IMR-90 (cell line): ENCODE measurements around the gene RIMBP2. TPM values are rescaled to one million over a fixed set of nuclear protein-coding genes. Genes with fewer than 3 reads are reported as not detected.

Source experiments
- ATAC-seq: fragments of 200-7000 bp; cut with Tn5 transposase; 2 replicates; pipeline ENCODE4 v1.9.1; 2020; ENCODE audit warnings: low read depth, mild to moderate bottlenecking, moderate library complexity
- BruUV-seq: library from RNA; stranded (reverse); fragments of 400-500 nt; replicated peaks from 2 replicates; lab custom pipeline; 2021; lab: Mats Ljungman, UMichigan
- CTCF ChIA-PET: fragments of 300-600 bp; formaldehyde crosslinking; extraction: SDS; loops from one replicate; lab custom pipeline; 2021; ENCODE audit warnings: antibody characterized with exemption; lab: Yijun Ruan, JAX
- POLR2A ChIA-PET: fragments of 300-600 bp; sonication (Branson Sonifier 250); formaldehyde crosslinking; loops from one replicate; lab custom pipeline; 2022; ENCODE audit warnings: antibody characterized with exemption; ENCODE audit not compliant: unreplicated experiment; lab: Charles Lee
- DNase-seq: peaks from one replicate; pipeline ENCODE4 v3.0.0; 2013
- H2AFZ ChIP-seq: replicated peaks from 2 replicates; pipeline ENCODE3; 2013; ENCODE audit warnings: low read length, mild to moderate bottlenecking; ENCODE audit not compliant: poor library complexity
- H2AK5ac ChIP-seq: 2 replicates; pipeline ENCODE4 v1.6.1; 2013; ENCODE audit warnings: low read depth, low read length, inconsistent platforms
- H2AK9ac ChIP-seq: replicated peaks from 2 replicates; pipeline ENCODE3; 2013; ENCODE audit warnings: mild to moderate bottlenecking, low read depth, low read length, moderate library complexity; ENCODE audit not compliant: poor library complexity
- H2BK120ac ChIP-seq: 2 replicates; pipeline ENCODE4 v1.6.1; 2013; ENCODE audit warnings: low read depth, low read length, inconsistent platforms
- H2BK15ac ChIP-seq: 3 replicates; pipeline ENCODE4 v1.6.1; 2013; ENCODE audit warnings: low read depth, low read length, inconsistent platforms
- H2BK20ac ChIP-seq: 2 replicates; pipeline ENCODE4 v1.6.1; 2013; ENCODE audit warnings: low read depth, mild to moderate bottlenecking, inconsistent platforms, low read length, moderate library complexity
- H2BK5ac ChIP-seq: 2 replicates; pipeline ENCODE4 v1.6.1; 2013; ENCODE audit warnings: mild to moderate bottlenecking, low read depth, low read length, inconsistent platforms; ENCODE audit not compliant: poor library complexity, severe bottlenecking
- H3K14ac ChIP-seq: replicated peaks from 2 replicates; pipeline ENCODE4 v1.6.1; 2013; ENCODE audit warnings: low read depth, low read length, inconsistent platforms
- H3K18ac ChIP-seq: 2 replicates; pipeline ENCODE4 v1.6.1; 2013; ENCODE audit warnings: low read depth, low read length, control low read depth
- H3K23ac ChIP-seq: 2 replicates; pipeline ENCODE4 v1.6.1; 2013; ENCODE audit warnings: low read depth, low read length, inconsistent platforms
- H3K27ac ChIP-seq: 2 replicates; pipeline ENCODE4 v1.5.1; 2013; ENCODE audit warnings: mild to moderate bottlenecking, control low read depth, low read length; ENCODE audit not compliant: insufficient read depth
- H3K27me3 ChIP-seq: 2 replicates; pipeline ENCODE4 v1.6.1; 2013; ENCODE audit warnings: low read length; ENCODE audit not compliant: control insufficient read depth, insufficient read depth
- H3K36me3 ChIP-seq: 2 replicates; pipeline ENCODE4 v1.6.1; 2013; ENCODE audit warnings: low read length, mixed read lengths; ENCODE audit not compliant: control insufficient read depth, insufficient read depth
- H3K4ac ChIP-seq: 2 replicates; pipeline ENCODE4 v1.6.1; 2013; ENCODE audit warnings: low read depth, low read length, inconsistent platforms
- H3K4me1 ChIP-seq: 2 replicates; pipeline ENCODE4 v1.6.1; 2013; ENCODE audit warnings: low read length, mixed read lengths; ENCODE audit not compliant: control insufficient read depth, insufficient read depth
- H3K4me2 ChIP-seq: 2 replicates; pipeline ENCODE4 v1.6.1; 2013; ENCODE audit warnings: low read depth, mild to moderate bottlenecking, control low read depth, low read length, moderate library complexity
- H3K4me3 ChIP-seq: 2 replicates; pipeline ENCODE4 v1.5.1; 2013; ENCODE audit warnings: low read depth, mild to moderate bottlenecking, control low read depth, low read length, moderate library complexity; ENCODE audit not compliant: insufficient read depth
- H3K56ac ChIP-seq: 2 replicates; pipeline ENCODE4 v1.6.1; 2013; ENCODE audit warnings: low read length, inconsistent platforms; ENCODE audit not compliant: insufficient read depth; ENCODE audit errors: extremely low read depth
- H3K79me1 ChIP-seq, 2 experiments: 2 replicates each; pipeline ENCODE4 v1.6.1; 2013; ENCODE audit warnings: low read length in 2 of 2, inconsistent platforms in 1 of 2, low read depth in 1 of 2
- H3K9ac ChIP-seq: 2 replicates; pipeline ENCODE4 v1.6.1; 2013; ENCODE audit warnings: low read depth, low read length, control low read depth
- H3K9me1 ChIP-seq: 2 replicates; pipeline ENCODE4 v1.6.1; 2013; ENCODE audit warnings: low read length, inconsistent platforms; ENCODE audit not compliant: insufficient read depth
- H3K9me3 ChIP-seq: 2 replicates; pipeline ENCODE4 v1.6.1; 2013; ENCODE audit warnings: low read length; ENCODE audit not compliant: control insufficient read depth, insufficient read depth
- H4K20me1 ChIP-seq: 2 replicates; pipeline ENCODE4 v1.6.1; 2013; ENCODE audit warnings: low read length, inconsistent platforms; ENCODE audit not compliant: insufficient read depth
- H4K5ac ChIP-seq: 2 replicates; pipeline ENCODE4 v1.6.1; 2013; ENCODE audit warnings: mild to moderate bottlenecking, low read depth, low read length, control low read depth
- H4K8ac ChIP-seq, 2 experiments: 2 replicates each; pipeline ENCODE4 v1.6.1; 2013; ENCODE audit warnings: low read depth in 2 of 2, low read length in 2 of 2, control low read depth in 1 of 2, inconsistent platforms in 1 of 2
- H4K91ac ChIP-seq: 2 replicates; pipeline ENCODE4 v1.6.1; 2013; ENCODE audit warnings: low read depth, low read length, inconsistent platforms; ENCODE audit not compliant: insufficient read depth
- BHLHE40 ChIP-seq: fragments of 150-350 bp; IDR thresholded peaks from 2 replicates; pipeline ENCODE4 v1.6.1; 2016; ENCODE audit warnings: mild to moderate bottlenecking, low read depth, low read length
- CHD1 ChIP-seq: IDR thresholded peaks from 2 replicates; pipeline ENCODE4 v1.6.1; 2012; ENCODE audit warnings: low read depth, low read length, improper control_type of control experiment
- CTCF ChIP-seq: conservative IDR thresholded peaks from 2 replicates; pipeline ENCODE4 v1.5.1; 2012; ENCODE audit warnings: mild to moderate bottlenecking, low read depth, low read length, improper control_type of control experiment
- ELK1 ChIP-seq: fragments of 150-350 bp; IDR thresholded peaks from 2 replicates; pipeline ENCODE4 v1.6.1; 2016; ENCODE audit warnings: low read depth, mild to moderate bottlenecking, low read length, moderate library complexity, borderline replicate concordance
- FOS ChIP-seq: fragments of 150-350 bp; IDR thresholded peaks from 2 replicates; pipeline ENCODE4 v1.6.1; 2016; ENCODE audit warnings: low read depth, low read length
- MAFK ChIP-seq: IDR thresholded peaks from 2 replicates; pipeline ENCODE4 v1.6.1; 2012; ENCODE audit warnings: low read depth, low read length, improper control_type of control experiment
- MAZ ChIP-seq: IDR thresholded peaks from 2 replicates; pipeline ENCODE4 v1.6.1; 2012; ENCODE audit warnings: low read depth, mild to moderate bottlenecking, low read length, improper control_type of control experiment, moderate library complexity, borderline replicate concordance
- MXI1 ChIP-seq: IDR thresholded peaks from 2 replicates; pipeline ENCODE4 v1.6.1; 2012; ENCODE audit warnings: low read depth, mild to moderate bottlenecking, low read length, moderate library complexity, borderline replicate concordance
- NFE2L2 ChIP-seq: fragments of 150-350 bp; IDR thresholded peaks from 2 replicates; pipeline ENCODE4 v1.6.1; 2016; ENCODE audit warnings: low read depth, mild to moderate bottlenecking, low read length
- RAD21 ChIP-seq: IDR thresholded peaks from 2 replicates; pipeline ENCODE4 v1.6.1; 2012; ENCODE audit warnings: low read length, improper control_type of control experiment
- RCOR1 ChIP-seq: IDR thresholded peaks from 2 replicates; pipeline ENCODE4 v1.6.1; 2012; ENCODE audit warnings: mild to moderate bottlenecking, low read length, improper control_type of control experiment; ENCODE audit not compliant: insufficient replicate concordance
- RFX5 ChIP-seq: IDR thresholded peaks from 2 replicates; pipeline ENCODE4 v1.8.0; 2012; ENCODE audit warnings: low read depth, mild to moderate bottlenecking, low read length, moderate library complexity
- SMC3 ChIP-seq: fragments of 150-350 bp; IDR thresholded peaks from 2 replicates; pipeline ENCODE4 v1.6.1; 2016; ENCODE audit warnings: low read depth, mild to moderate bottlenecking, antibody characterized with exemption, low read length, moderate library complexity
- WGBS, 2 experiments: methylation state at CpG; one replicate each; pipeline versions ENCODE4 v1.1.5 to v1.1.7; 2013; ENCODE audit warnings: missing lambda C conversion rate in 2 of 2; ENCODE audit not compliant: insufficient read length in 1 of 2; ENCODE audit errors: extremely low coverage in 2 of 2; 5-methylcytosine and 5-hydroxymethylcytosine counted together
- dilution Hi-C: fragments of 300-500 bp; cut with HindIII; formaldehyde crosslinking; loops from one replicate; pipeline ENCODE4 v1.14.3; 2018; ENCODE audit warnings: low sequenced_read_pairs; ENCODE audit not compliant: unreplicated experiment
- in situ Hi-C: fragments of 300-500 bp; cut with MboI; formaldehyde crosslinking; loops from 3 replicates; pipeline ENCODE4 v1.14.3; 2019; ENCODE audit warnings: low sequenced_read_pairs, inconsistent platforms, mixed read lengths
- intact Hi-C: fragments of 100-400 bp; cut with micrococcal nuclease; formaldehyde crosslinking; loops from 2 replicates; pipeline ENCODE4 v1.10.0; 2022
- polyA plus RNA-seq, 3 experiments: library from polyadenylated mRNA; depleted of rRNA; stranded (reverse); fragments of >200 nt; gene quantifications; 2 replicates each; pipeline ENCODE4 v1.2.3, GENCODE V29; 2012; ENCODE audit warnings: low replicate concordance in 1 of 3
- total RNA-seq: library from RNA; depleted of rRNA; stranded (reverse); fragments of >200 nt; gene quantifications from 2 replicates; pipeline ENCODE4 v1.2.3, GENCODE V29; 2012

The RIMBP2 gene
- total and polyA plus RNA-seq, 2 of the 4 experiments (the other 2 are of a cell fraction) = not detected

GRCh38 chr12:130437555-130438242 is 278.4 kb downstream of the RIMBP2 start:
- Histone ChIP-seq H3K9me3 (peaks cover 52% of the 10 kb centered on the region), H4K91ac (no peak overlapping the region), H4K5ac (no peak overlapping the region), H3K79me1 (no peaks in the 10 kb centered on the region), H3K18ac (no peak overlapping the region), H3K14ac (no peak overlapping the region), H3K4me1 (no peaks in the 10 kb centered on the region), H3K27ac (no peak overlapping the region), H3K36me3 (no peaks in the 10 kb centered on the region), H3K9ac (no peak overlapping the region), H3K23ac (no peak overlapping the region), H2AK5ac (no peak overlapping the region), H3K4me2 (no peak overlapping the region), H2AK9ac (no peak overlapping the region), H3K27me3 (no peaks in the 10 kb centered on the region), H3K4me3 (no peak overlapping the region), H4K8ac (no peak overlapping the region), H3K9me1 (no peaks in the 10 kb centered on the region), H2BK120ac (no peak overlapping the region), H2BK15ac (no peak overlapping the region), H2BK5ac (no peak overlapping the region), H2BK20ac (no peak overlapping the region), H3K56ac (no peak overlapping the region), H2AFZ (no peak overlapping the region), H3K4ac (no peak overlapping the region), H4K20me1 (no peaks in the 10 kb centered on the region)
- CTCF ChIA-PET = no interaction called here
- BruUV-seq = no TSS peak
- ATAC-seq (no peak), DNase-seq (no peak)
- no peak for TF ChIP-seq FOS
- no peak for TF ChIP-seq BHLHE40
- TF ChIP-seq SMC3 = no peak
- TF ChIP-seq MAFK = no peak
- no peak for TF ChIP-seq CTCF
- no peak for TF ChIP-seq ELK1
- TF ChIP-seq CHD1 = no peak
- no peak for TF ChIP-seq MAZ
- no peak for TF ChIP-seq NFE2L2
- no peak for TF ChIP-seq MXI1
- TF ChIP-seq RAD21 = no peak
- no peak for TF ChIP-seq RFX5
- no peak for TF ChIP-seq RCOR1
- intact Hi-C loops = no loop called here
- dilution Hi-C loops = no loop called here
- in situ Hi-C loops = no loop called here
- no CpG with 5 or more reads among the region's 16 CpGs for WGBS, 2 experiments
- POLR2A ChIA-PET = no interaction called here
